H1 (cell line): ENCODE results near the gene PPME1. TPM values are rescaled to one million over a fixed set of nuclear protein-coding genes. Genes with fewer than 3 reads are reported as not detected.

ENCODE experiments used
- CHD1 ChIP-seq: IDR thresholded peaks from 2 replicates; pipeline ENCODE4 v1.6.1; 2012; ENCODE audit warnings: low read depth, low read length, improper control_type of control experiment
- POLR2AphosphoS5 ChIP-seq: IDR thresholded peaks from 2 replicates; pipeline ENCODE4 v1.6.1; 2011; ENCODE audit warnings: low read depth, low read length
- RFX5 ChIP-seq: IDR thresholded peaks from 2 replicates; pipeline ENCODE4 v1.6.1; 2011; ENCODE audit warnings: low read depth, low read length, improper control_type of control experiment, borderline replicate concordance
- SIRT6 ChIP-seq: IDR thresholded peaks from one replicate; pipeline ENCODE4 v1.7.1; 2012; ENCODE audit warnings: low read length, inconsistent platforms
- polyA plus RNA-seq, 7 experiments: library from polyadenylated mRNA; depleted of rRNA in 3 of 7; stranded (reverse) in 5 of 7; unstranded in 2 of 7; fragments of >200 nt in 5 of 7; fragments of 200-250 nt in 2 of 7; gene quantifications; 1 replicate in 5 of 7; 2 replicates in 1 of 7; 4 replicates in 1 of 7; pipeline versions ENCODE4 v1.2.1 to v1.2.3, GENCODE V29; 2011 to 2013; ENCODE audit warnings: missing spikeins in 2 of 7, mixed read lengths in 2 of 7
- total RNA-seq: library from RNA; stranded (reverse); fragmentation: NEBNext Ultra II Directional; extraction: Animal tissue kit (Norgen Biotek cat#: 25700); gene quantifications from 2 replicates; pipeline ENCODE4 v1.2.1, GENCODE V29; 2021

Gene PPME1
- total and polyA plus RNA-seq, 2 of the 8 experiments (the other 6 are each of a cell fraction or from before 2014, with no cell fraction given) = 55.1 to 64.5 TPM

DNA sequence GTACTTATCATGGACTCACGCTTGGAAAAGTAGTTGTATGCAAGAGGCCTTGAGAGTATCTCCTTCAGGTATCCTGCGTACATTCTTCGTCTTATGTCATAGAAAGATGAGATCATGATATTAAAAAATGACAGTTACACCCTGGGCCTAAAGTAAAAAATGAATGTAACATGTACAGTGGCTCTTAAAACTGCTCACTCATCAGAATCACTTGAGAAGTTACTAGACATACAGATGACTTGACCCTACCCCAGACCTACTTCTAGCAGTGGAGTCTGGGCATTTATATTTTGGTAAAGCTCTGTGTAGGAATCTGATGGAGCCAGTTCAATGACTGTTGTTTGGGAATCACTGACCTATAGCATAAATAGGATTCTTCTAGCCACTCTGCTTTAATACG, 54.5 kb downstream of the PPME1 start (continued):
- TF ChIP-seq SIRT6 = no peak
- no peak for TF ChIP-seq CHD1
- no peak for TF ChIP-seq POLR2AphosphoS5
- no peak for TF ChIP-seq RFX5
